Stomach (tissue), 4 donors: ENCODE measurements around the gene ZBTB1.

ENCODE experiments used
- EP300 ChIP-seq: sonication (generic); formaldehyde crosslinking; IDR thresholded peaks from one replicate; pipeline ENCODE4 v1.6.1; 2017; ENCODE audit warnings: antibody characterized with exemption
- POLR2A ChIP-seq, 4 donors: fragments of 450-650 bp; IDR thresholded peaks; one replicate each; pipeline ENCODE4 v1.6.1; 2016; ENCODE audit warnings: antibody characterized with exemption in 4 of 4, control low read depth in 2 of 4, mild to moderate bottlenecking in 1 of 4, moderate library complexity in 1 of 4
- POLR2AphosphoS5 ChIP-seq, 3 donors: sonication (generic); formaldehyde crosslinking; IDR thresholded peaks; one replicate each; pipeline ENCODE4 v1.6.1; 2016; ENCODE audit warnings: antibody characterized with exemption in 3 of 3
- TF ChIP-seq, protein P1 (sequence below), 7 experiments: fragments of 450-650 bp in 4 of 7; fragments of 200-600 bp in 3 of 7; sonication (generic) in 3 of 7; IDR thresholded peaks; one replicate each; pipeline ENCODE4 v1.5.1; 2016 to 2019; ENCODE audit warnings: antibody characterized with exemption in 7 of 7, control low read depth in 2 of 7, mild to moderate bottlenecking in 1 of 7

DNA sequence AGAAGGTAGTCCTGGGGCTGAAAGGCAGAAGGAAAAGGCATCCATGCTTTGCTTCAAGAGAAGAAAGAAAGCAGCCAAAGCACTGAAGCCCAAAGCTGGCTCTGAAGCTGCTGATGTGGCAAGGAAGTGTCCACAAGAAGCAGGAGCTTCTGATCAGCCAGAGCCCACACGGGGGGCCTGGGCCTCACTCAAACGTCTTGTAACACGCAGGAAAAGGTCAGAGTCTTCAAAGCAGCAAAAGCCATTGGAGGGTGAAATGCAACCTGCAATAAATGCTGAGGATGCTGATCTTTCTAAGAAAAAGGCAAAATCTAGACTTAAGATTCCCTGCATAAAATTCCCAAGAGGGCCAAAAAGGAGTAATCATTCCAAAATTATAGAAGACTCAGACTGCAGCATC is 36.1 kb upstream of the ZBTB1 start:
- TF ChIP-seq, protein P1, sequence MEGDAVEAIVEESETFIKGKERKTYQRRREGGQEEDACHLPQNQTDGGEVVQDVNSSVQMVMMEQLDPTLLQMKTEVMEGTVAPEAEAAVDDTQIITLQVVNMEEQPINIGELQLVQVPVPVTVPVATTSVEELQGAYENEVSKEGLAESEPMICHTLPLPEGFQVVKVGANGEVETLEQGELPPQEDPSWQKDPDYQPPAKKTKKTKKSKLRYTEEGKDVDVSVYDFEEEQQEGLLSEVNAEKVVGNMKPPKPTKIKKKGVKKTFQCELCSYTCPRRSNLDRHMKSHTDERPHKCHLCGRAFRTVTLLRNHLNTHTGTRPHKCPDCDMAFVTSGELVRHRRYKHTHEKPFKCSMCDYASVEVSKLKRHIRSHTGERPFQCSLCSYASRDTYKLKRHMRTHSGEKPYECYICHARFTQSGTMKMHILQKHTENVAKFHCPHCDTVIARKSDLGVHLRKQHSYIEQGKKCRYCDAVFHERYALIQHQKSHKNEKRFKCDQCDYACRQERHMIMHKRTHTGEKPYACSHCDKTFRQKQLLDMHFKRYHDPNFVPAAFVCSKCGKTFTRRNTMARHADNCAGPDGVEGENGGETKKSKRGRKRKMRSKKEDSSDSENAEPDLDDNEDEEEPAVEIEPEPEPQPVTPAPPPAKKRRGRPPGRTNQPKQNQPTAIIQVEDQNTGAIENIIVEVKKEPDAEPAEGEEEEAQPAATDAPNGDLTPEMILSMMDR (IDR thresholded peaks at IDR 0.05): no peak
- TF ChIP-seq POLR2AphosphoS5 (IDR thresholded peaks at IDR 0.05) (no peak), POLR2A (IDR thresholded peaks at IDR 0.05) (no peak), EP300 (no peak)
